Bronchial epithelial cell (primary cell): Measurements from ENCODE around the gene HMX1. TPM values are rescaled to one million over a fixed set of nuclear protein-coding genes. Genes with fewer than 3 reads are reported as not detected.

ENCODE experiments used
- DNase-seq: peaks from one replicate; pipeline ENCODE4 v3.0.0-alpha.2; 2010; ENCODE audit warnings: low read depth
- FAIRE-seq: peaks from 2 replicates; lab custom pipeline; 2011; peaks lifted over from hg19 to GRCh38; lab: Jason Lieb, UNC
- H3K27me3 ChIP-seq: 2 replicates; pipeline ENCODE4 v1.5.1; 2011; ENCODE audit warnings: low read length; ENCODE audit not compliant: control insufficient read depth, insufficient read depth
- H3K36me3 ChIP-seq: 2 replicates; pipeline ENCODE4 v1.5.1; 2011; ENCODE audit warnings: low read length; ENCODE audit not compliant: control insufficient read depth, insufficient read depth
- H3K4me3 ChIP-seq: 2 replicates; pipeline ENCODE4 v1.5.1; 2011; ENCODE audit warnings: mild to moderate bottlenecking, low read depth, low read length, control low read depth
- CTCF ChIP-seq: IDR thresholded peaks from 2 replicates; pipeline ENCODE4 v1.5.1; 2011; ENCODE audit warnings: mild to moderate bottlenecking, moderate library complexity, low read length, control low read depth, inconsistent platforms; ENCODE audit not compliant: insufficient read depth, severe bottlenecking
- total RNA-seq: library from RNA; depleted of rRNA; stranded (reverse); fragments of >200 nt; gene quantifications from 2 replicates; pipeline ENCODE4 v1.2.1, GENCODE V29; 2014

The HMX1 gene
- total RNA-seq, 1 donor from 2014 or later: not detected

- no peak for TF ChIP-seq CTCF
- Histone ChIP-seq H3K36me3 (no peaks in the 10 kb centered on the region), H3K27me3 (no peaks in the 10 kb centered on the region), H3K4me3 (no peak overlapping the region)
- FAIRE-seq (no peak), DNase-seq (no peak)
These were observed 42.3 kb upstream of the HMX1 start for GRCh38 chr4:8913858-8914460.

GRCh38 chr4:8913121-8913857 is 41.6 kb upstream of the HMX1 start:
- no peak overlapping the region for H3K4me3 ChIP-seq
- FAIRE-seq (no peak), DNase-seq (no peak)
- TF ChIP-seq CTCF: no peak
- no peaks in the 10 kb centered on the region for H3K36me3 ChIP-seq
- H3K27me3 ChIP-seq: no peaks in the 10 kb centered on the region

GRCh38 chr4:8912506-8912905 is 40.9 kb upstream of the HMX1 start:
- FAIRE-seq (no peak), DNase-seq (no peak)
- TF ChIP-seq CTCF: no peak
- no peaks in the 10 kb centered on the region for H3K27me3 ChIP-seq
- no peak overlapping the region for H3K4me3 ChIP-seq
- no peaks in the 10 kb centered on the region for H3K36me3 ChIP-seq

- no peak for TF ChIP-seq CTCF
- FAIRE-seq (no peak), DNase-seq (no peak)
- H3K27me3 ChIP-seq: no peaks in the 10 kb centered on the region
- no peaks in the 10 kb centered on the region for H3K36me3 ChIP-seq
- H3K4me3 ChIP-seq: no peak overlapping the region
These were observed 40.4 kb upstream of the HMX1 start for GRCh38 chr4:8912089-8912455.

GRCh38 chr4:8911316-8912088 is 39.9 kb upstream of the HMX1 start:
- Histone ChIP-seq H3K27me3 (no peaks in the 10 kb centered on the region), H3K36me3 (no peaks in the 10 kb centered on the region), H3K4me3 (no peak overlapping the region)
- FAIRE-seq (no peak), DNase-seq (no peak)
- TF ChIP-seq CTCF: no peak
